ENCODE data around the gene SMIM10. TPM values are rescaled to one million over a fixed set of nuclear protein-coding genes. Genes with fewer than 3 reads are reported as not detected.

SMIM10 gene
- total and polyA plus RNA-seq, 2 of the 4 experiments (the other 2 are of a cell fraction) = 2.3 to 6.0 TPM

DNA sequence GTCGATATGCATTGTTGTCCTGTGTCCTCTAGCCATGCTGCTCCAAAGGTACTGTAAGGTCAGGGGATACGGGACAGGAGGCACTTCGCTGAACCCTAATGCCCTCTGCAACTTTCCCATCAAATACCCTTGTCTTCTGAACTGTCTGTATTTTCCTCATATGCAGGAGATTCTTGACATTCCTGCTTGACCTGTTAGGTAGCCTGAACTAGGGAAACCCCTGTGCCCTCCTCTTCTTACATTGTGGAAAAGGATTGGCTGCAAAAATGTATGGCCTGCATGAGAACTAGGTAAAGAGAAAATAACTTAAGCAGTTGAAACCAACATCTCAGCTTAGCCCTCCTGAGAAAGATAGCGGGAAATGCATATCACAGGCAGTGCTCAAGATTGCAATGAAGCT is 20.1 kb downstream of the SMIM10 start:
- WGBS, 2 experiments (ENCODE audit: extremely low coverage in 2 of 2, insufficient read length in 1 of 2) = no CpG with 5 or more reads among the region's 4 CpGs
- intact Hi-C loops (cut with micrococcal nuclease) = no loop called here

More for the DNA sequence above, 20.1 kb downstream of the SMIM10 start:
- ATAC-seq (ENCODE audit: low read depth) (no peak), DNase-seq (no peak)
- Histone ChIP-seq H2BK5ac (ENCODE audit: low read depth, low read length, poor library complexity, severe bottlenecking) (no peak overlapping the region), H3K4me2 (ENCODE audit: low read depth, low read length) (no peak overlapping the region), H2BK120ac (ENCODE audit: low read depth, low read length) (no peak overlapping the region), H3K9me3 (ENCODE audit: control insufficient read depth, insufficient read depth, low read length) (no peaks in the 10 kb centered on the region), H3K79me1 (ENCODE audit: low read depth in 1 of 2, low read length in 2 of 2) (no peaks in the 10 kb centered on the region), H3K27ac (ENCODE audit: insufficient read depth, low read length) (no peak overlapping the region), H2AK5ac (ENCODE audit: low read depth, low read length) (no peak overlapping the region), H2BK15ac (ENCODE audit: low read depth, low read length) (no peak overlapping the region), H3K23ac (ENCODE audit: low read depth, low read length) (no peak overlapping the region), H3K4me1 (ENCODE audit: control insufficient read depth, insufficient read depth, low read length) (no peaks in the 10 kb centered on the region), H3K9ac (ENCODE audit: low read depth, low read length) (no peak overlapping the region), H3K18ac (ENCODE audit: low read depth, low read length) (no peak overlapping the region), H3K36me3 (ENCODE audit: control insufficient read depth, insufficient read depth, low read length) (no peaks in the 10 kb centered on the region), H3K4me3 (ENCODE audit: insufficient read depth, low read depth, low read length) (no peak overlapping the region), H4K5ac (ENCODE audit: low read depth, low read length) (no peak overlapping the region), H2AFZ (replicated peaks; ENCODE audit: low read length, poor library complexity) (no peak overlapping the region), H3K9me1 (ENCODE audit: insufficient read depth, low read length) (no peaks in the 10 kb centered on the region), H2AK9ac (replicated peaks; ENCODE audit: low read depth, low read length, poor library complexity) (no peak overlapping the region), H2BK20ac (ENCODE audit: low read depth, low read length) (no peak overlapping the region), H4K20me1 (ENCODE audit: insufficient read depth, low read length) (no peaks in the 10 kb centered on the region), H3K56ac (ENCODE audit: extremely low read depth, insufficient read depth, low read length) (no peak overlapping the region), H3K4ac (ENCODE audit: low read depth, low read length) (no peak overlapping the region), H4K91ac (ENCODE audit: insufficient read depth, low read depth, low read length) (no peak overlapping the region), H4K8ac (ENCODE audit: low read depth in 2 of 2, low read length in 2 of 2) (no peak overlapping the region), H3K14ac (replicated peaks; ENCODE audit: low read depth, low read length) (no peak overlapping the region), H3K27me3 (ENCODE audit: control insufficient read depth, insufficient read depth, low read length) (peaks cover 2% of the 10 kb centered on the region; the same call in 1 of the 2 replicates)
- no TSS peak for BruUV-seq (replicated peaks)
- CTCF ChIA-PET = no interaction called here
- POLR2A ChIA-PET (ENCODE audit: unreplicated experiment) = no interaction called here
- TF ChIP-seq NFE2L2 (IDR thresholded peaks at IDR 0.05; ENCODE audit: low read depth, low read length) = no peak
- dilution Hi-C loops (cut with HindIII; ENCODE audit: low sequenced_read_pairs, unreplicated experiment) = no loop called here
- in situ Hi-C loops (cut with MboI; ENCODE audit: low sequenced_read_pairs) = loop anchor here (25.0 kb wide), 1 partner anchor 549 kb away; the partner anchor contains the start of gene HPRT1

Data from IMR-90 (cell line).